ENCODE data around the gene WNT8B.

DNA sequence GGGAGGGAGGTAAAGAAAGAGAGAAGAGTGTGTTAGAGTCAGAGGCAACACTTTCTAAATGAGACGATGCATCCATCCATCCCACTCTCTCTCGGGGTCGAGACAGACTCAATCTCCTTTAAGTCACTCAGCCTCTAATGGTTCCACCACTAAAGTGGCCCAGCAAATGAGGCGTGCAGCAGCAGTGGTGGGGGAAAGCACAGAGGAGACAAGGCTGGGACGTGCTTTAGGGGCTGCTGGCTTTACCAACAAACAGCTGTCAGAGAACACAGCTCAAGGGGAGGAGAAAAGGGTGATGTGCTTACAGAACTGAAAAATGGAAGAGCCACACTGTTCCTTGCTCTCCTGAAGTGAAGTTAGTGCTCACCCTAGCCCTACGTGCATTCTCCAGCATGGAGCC lies 61.4 kb downstream of the WNT8B start:
- TF ChIP-seq POLR2A (IDR thresholded peaks at IDR 0.05) = no peak
- TF ChIP-seq, protein P1, sequence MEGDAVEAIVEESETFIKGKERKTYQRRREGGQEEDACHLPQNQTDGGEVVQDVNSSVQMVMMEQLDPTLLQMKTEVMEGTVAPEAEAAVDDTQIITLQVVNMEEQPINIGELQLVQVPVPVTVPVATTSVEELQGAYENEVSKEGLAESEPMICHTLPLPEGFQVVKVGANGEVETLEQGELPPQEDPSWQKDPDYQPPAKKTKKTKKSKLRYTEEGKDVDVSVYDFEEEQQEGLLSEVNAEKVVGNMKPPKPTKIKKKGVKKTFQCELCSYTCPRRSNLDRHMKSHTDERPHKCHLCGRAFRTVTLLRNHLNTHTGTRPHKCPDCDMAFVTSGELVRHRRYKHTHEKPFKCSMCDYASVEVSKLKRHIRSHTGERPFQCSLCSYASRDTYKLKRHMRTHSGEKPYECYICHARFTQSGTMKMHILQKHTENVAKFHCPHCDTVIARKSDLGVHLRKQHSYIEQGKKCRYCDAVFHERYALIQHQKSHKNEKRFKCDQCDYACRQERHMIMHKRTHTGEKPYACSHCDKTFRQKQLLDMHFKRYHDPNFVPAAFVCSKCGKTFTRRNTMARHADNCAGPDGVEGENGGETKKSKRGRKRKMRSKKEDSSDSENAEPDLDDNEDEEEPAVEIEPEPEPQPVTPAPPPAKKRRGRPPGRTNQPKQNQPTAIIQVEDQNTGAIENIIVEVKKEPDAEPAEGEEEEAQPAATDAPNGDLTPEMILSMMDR (IDR thresholded peaks at IDR 0.05) = no peak

All from testis (tissue), 2 donors.